SU-DHL-6 (cell line): ENCODE data around the gene FZD10.

Experiments used
- H2AFZ ChIP-seq: fragments of 200-600 bp; sonication (generic); 2 replicates; pipeline ENCODE4 v1.6.1; 2014; ENCODE audit warnings: low read depth, mild to moderate bottlenecking, moderate library complexity, mixed read lengths, antibody characterized with exemption, low read length; ENCODE audit not compliant: severe bottlenecking
- H3F3A ChIP-seq: fragments of 200-600 bp; shearing (Covaris generic); 2 replicates; pipeline ENCODE4 v1.6.0; 2016; ENCODE audit warnings: antibody characterized with exemption, mild to moderate bottlenecking; ENCODE audit not compliant: insufficient read depth
- H3K27ac ChIP-seq: fragments of 200-600 bp; sonication (generic); 2 replicates; pipeline ENCODE4 v1.5.1; 2016; ENCODE audit warnings: low read depth, mild to moderate bottlenecking, low read length, moderate library complexity, mixed read lengths
- H3K27me3 ChIP-seq: fragments of 200-600 bp; sonication (generic), shearing (Covaris generic); 2 replicates; pipeline ENCODE4 v1.6.0; 2014; ENCODE audit warnings: mild to moderate bottlenecking, low read length
- H3K36me3 ChIP-seq: fragments of 200-600 bp; sonication (generic); 2 replicates; pipeline ENCODE4 v1.6.1; 2014; ENCODE audit warnings: mild to moderate bottlenecking, low read length, mixed read lengths
- H3K4me2 ChIP-seq: fragments of 300-600, 200-600 bp; shearing (Covaris generic), sonication (generic); 2 replicates; pipeline ENCODE4 v1.6.0; 2014; ENCODE audit warnings: low read length, low read depth, mild to moderate bottlenecking; ENCODE audit not compliant: poor library complexity, severe bottlenecking
- H3K4me3 ChIP-seq: fragments of 200-600 bp; sonication (generic); 2 replicates; pipeline ENCODE4 v1.5.1; 2014; ENCODE audit warnings: antibody characterized with exemption, low read length, mild to moderate bottlenecking, mixed read lengths; ENCODE audit not compliant: insufficient read depth, poor library complexity, severe bottlenecking
- H3K79me2 ChIP-seq: fragments of 200-600 bp; sonication (generic); 2 replicates; pipeline ENCODE4 v1.6.1; 2014; ENCODE audit warnings: mild to moderate bottlenecking, low read length, moderate library complexity; ENCODE audit not compliant: insufficient read depth
- H3K9ac ChIP-seq: fragments of 200-600 bp; sonication (generic); 2 replicates; pipeline ENCODE4 v1.7.0; 2014; ENCODE audit warnings: mild to moderate bottlenecking, low read length
- H3K9me2 ChIP-seq: fragments of 200-600 bp; sonication (generic); replicated peaks from 2 replicates; pipeline ENCODE4 v1.6.1; 2014; ENCODE audit warnings: low read length; ENCODE audit not compliant: insufficient read depth
- H3K9me3 ChIP-seq: fragments of 200-600 bp; sonication (generic); 2 replicates; pipeline ENCODE4 v1.6.1; 2014; ENCODE audit warnings: low read length, mixed read lengths; ENCODE audit not compliant: insufficient read depth
- H4K20me1 ChIP-seq: fragments of 200-600 bp; sonication (generic); 2 replicates; pipeline ENCODE4 v1.6.1; 2014; ENCODE audit warnings: low read depth, mild to moderate bottlenecking, antibody characterized with exemption, low read length, moderate library complexity, mixed read lengths
- EZH2phosphoT487 ChIP-seq: fragments of 200-600 bp; sonication (generic), shearing (Covaris generic); conservative IDR thresholded peaks from 2 replicates; pipeline ENCODE4 v1.6.1; 2018; ENCODE audit warnings: mild to moderate bottlenecking, antibody characterized with exemption, low read length, moderate library complexity, mixed read lengths
- TF ChIP-seq, protein P1 (sequence below): fragments of 200-600 bp; sonication (generic); IDR thresholded peaks from one replicate; pipeline ENCODE4 v1.5.1; 2017; ENCODE audit warnings: antibody characterized with exemption, mild to moderate bottlenecking, low read length, moderate library complexity; ENCODE audit not compliant: insufficient read depth, poor library complexity, severe bottlenecking

The FZD10 gene

DNA sequence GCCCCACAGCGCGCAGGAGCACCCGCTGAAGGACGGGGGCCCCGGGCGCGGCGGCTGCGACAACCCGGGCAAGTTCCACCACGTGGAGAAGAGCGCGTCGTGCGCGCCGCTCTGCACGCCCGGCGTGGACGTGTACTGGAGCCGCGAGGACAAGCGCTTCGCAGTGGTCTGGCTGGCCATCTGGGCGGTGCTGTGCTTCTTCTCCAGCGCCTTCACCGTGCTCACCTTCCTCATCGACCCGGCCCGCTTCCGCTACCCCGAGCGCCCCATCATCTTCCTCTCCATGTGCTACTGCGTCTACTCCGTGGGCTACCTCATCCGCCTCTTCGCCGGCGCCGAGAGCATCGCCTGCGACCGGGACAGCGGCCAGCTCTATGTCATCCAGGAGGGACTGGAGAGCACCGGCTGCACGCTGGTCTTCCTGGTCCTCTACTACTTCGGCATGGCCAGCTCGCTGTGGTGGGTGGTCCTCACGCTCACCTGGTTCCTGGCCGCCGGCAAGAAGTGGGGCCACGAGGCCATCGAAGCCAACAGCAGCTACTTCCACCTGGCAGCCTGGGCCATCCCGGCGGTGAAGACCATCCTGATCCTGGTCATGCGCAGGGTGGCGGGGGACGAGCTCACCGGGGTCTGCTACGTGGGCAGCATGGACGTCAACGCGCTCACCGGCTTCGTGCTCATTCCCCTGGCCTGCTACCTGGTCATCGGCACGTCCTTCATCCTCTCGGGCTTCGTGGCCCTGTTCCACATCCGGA is 1.4 kb downstream of the FZD10 start:
- Histone ChIP-seq H3K79me2 (no peaks in the 10 kb centered on the region), H3K36me3 (no peaks in the 10 kb centered on the region), H3K27me3 (no peaks in the 10 kb centered on the region), H3K9ac (no peak overlapping the region), H3K27ac (no peak overlapping the region), H3F3A (no peaks in the 10 kb centered on the region), H3K4me3 (no peak overlapping the region), H4K20me1 (no peaks in the 10 kb centered on the region), H3K9me3 (no peaks in the 10 kb centered on the region), H2AFZ (no peak overlapping the region), H3K9me2 (no peaks in the 10 kb centered on the region), H3K4me2 (no peak overlapping the region)
- no peak for TF ChIP-seq EZH2phosphoT487
- TF ChIP-seq, protein P1, sequence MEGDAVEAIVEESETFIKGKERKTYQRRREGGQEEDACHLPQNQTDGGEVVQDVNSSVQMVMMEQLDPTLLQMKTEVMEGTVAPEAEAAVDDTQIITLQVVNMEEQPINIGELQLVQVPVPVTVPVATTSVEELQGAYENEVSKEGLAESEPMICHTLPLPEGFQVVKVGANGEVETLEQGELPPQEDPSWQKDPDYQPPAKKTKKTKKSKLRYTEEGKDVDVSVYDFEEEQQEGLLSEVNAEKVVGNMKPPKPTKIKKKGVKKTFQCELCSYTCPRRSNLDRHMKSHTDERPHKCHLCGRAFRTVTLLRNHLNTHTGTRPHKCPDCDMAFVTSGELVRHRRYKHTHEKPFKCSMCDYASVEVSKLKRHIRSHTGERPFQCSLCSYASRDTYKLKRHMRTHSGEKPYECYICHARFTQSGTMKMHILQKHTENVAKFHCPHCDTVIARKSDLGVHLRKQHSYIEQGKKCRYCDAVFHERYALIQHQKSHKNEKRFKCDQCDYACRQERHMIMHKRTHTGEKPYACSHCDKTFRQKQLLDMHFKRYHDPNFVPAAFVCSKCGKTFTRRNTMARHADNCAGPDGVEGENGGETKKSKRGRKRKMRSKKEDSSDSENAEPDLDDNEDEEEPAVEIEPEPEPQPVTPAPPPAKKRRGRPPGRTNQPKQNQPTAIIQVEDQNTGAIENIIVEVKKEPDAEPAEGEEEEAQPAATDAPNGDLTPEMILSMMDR, result no peak

DNA sequence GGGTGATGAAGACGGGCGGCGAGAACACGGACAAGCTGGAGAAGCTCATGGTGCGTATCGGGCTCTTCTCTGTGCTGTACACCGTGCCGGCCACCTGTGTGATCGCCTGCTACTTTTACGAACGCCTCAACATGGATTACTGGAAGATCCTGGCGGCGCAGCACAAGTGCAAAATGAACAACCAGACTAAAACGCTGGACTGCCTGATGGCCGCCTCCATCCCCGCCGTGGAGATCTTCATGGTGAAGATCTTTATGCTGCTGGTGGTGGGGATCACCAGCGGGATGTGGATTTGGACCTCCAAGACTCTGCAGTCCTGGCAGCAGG is 1.9 kb downstream of the FZD10 start:
- Histone ChIP-seq H3K27ac (no peak overlapping the region), H3F3A (no peaks in the 10 kb centered on the region), H3K36me3 (no peaks in the 10 kb centered on the region), H3K79me2 (no peaks in the 10 kb centered on the region), H3K4me3 (no peak overlapping the region), H2AFZ (no peak overlapping the region), H3K9me3 (no peaks in the 10 kb centered on the region), H3K9ac (no peak overlapping the region), H3K4me2 (no peak overlapping the region), H3K27me3 (no peaks in the 10 kb centered on the region), H4K20me1 (no peaks in the 10 kb centered on the region), H3K9me2 (no peaks in the 10 kb centered on the region)
- no peak for TF ChIP-seq EZH2phosphoT487
- TF ChIP-seq, protein P1, result no peak

DNA sequence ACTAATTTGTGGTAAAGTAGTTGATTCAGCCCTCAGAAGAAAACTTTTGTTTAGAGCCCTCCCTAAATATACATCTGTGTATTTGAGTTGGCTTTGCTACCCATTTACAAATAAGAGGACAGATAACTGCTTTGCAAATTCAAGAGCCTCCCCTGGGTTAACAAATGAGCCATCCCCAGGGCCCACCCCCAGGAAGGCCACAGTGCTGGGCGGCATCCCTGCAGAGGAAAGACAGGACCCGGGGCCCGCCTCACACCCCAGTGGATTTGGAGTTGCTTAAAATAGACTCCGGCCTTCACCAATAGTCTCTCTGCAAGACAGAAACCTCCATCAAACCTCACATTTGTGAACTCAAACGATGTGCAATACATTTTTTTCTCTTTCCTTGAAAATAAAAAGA is 2.7 kb downstream of the FZD10 start:
- H3K27me3 ChIP-seq, result no peaks in the 10 kb centered on the region

More for the DNA sequence above, 2.7 kb downstream of the FZD10 start:
- Histone ChIP-seq H3K36me3 (no peaks in the 10 kb centered on the region), H3K27ac (no peak overlapping the region), H3F3A (no peaks in the 10 kb centered on the region), H3K9me2 (no peaks in the 10 kb centered on the region), H4K20me1 (no peaks in the 10 kb centered on the region), H3K9me3 (no peaks in the 10 kb centered on the region), H3K4me2 (no peak overlapping the region), H3K4me3 (no peak overlapping the region), H3K79me2 (no peaks in the 10 kb centered on the region), H2AFZ (no peak overlapping the region), H3K9ac (no peak overlapping the region)
- TF ChIP-seq, protein P1, result no peak
